ACHN (cell line): ENCODE results near the gene MNT.

Experiments used
- DNase-seq: peaks from one replicate; pipeline ENCODE4 v3.0.0-alpha.2; 2015
- in situ Hi-C: cut with HindIII; loops from 2 replicates; pipeline ENCODE4 v1.10.0; 2017; ENCODE audit warnings: low sequenced_read_pairs, low pct_ligation_motif_present, low pct_unique_long_range_greater_than_20kb

Gene MNT

GRCh38 chr17:2371183-2372130, 29.4 kb downstream of the MNT start:
- DNase-seq = no peak
- in situ Hi-C loops = no loop called here

GRCh38 chr17:2370211-2370589, 30.7 kb downstream of the MNT start:
- in situ Hi-C loops = no loop called here
- DNase-seq = no peak

GRCh38 chr17:2369551-2370210, 31.2 kb downstream of the MNT start:
- in situ Hi-C loops = no loop called here

GRCh38 chr17:2369039-2369438, 31.8 kb downstream of the MNT start:
- in situ Hi-C loops = no loop called here

More at GRCh38 chr17:2369551-2370210, 31.2 kb downstream of the MNT start:
- no peak for DNase-seq

GRCh38 chr17:2368359-2368758, 32.5 kb downstream of the MNT start:
- DNase-seq = no peak
- in situ Hi-C loops = no loop called here

More at GRCh38 chr17:2369039-2369438, 31.8 kb downstream of the MNT start:
- no peak for DNase-seq

DNA sequence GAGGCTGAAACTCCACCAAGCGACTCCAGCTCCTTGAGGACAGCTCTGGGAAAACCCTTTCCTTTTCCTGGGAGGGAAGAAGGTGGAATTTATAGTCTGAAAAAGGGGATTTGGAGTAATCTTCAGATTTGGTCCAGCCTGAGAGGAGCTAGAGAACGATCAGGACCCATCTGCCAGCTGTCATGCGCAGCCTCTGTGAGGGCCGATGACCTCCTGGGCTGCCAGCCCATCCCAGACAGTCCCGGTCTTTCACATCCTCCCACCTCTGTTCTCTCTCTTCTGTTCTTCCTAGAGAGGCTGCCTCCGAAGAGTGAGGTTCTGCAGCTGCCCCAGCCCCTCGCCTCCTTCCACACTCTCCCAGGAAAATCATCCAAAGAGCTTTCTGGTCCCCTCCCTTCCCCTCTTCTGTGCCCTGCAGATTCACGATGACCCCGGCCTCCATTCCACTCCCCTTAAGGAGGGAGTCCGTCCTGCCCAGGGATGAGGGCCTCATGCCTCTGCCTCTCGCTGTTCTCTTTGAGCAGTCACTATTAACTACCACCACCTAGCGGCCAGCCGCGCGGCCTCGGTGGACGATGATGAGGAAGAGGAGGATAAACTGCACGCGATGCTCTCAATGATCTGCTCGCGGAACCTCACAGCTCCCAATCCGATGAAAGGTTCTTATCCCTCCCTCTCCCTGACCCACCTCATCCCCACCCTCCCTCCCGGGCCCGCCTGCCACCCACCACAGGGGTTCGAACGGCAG, 33.9 kb downstream of the MNT start:
- in situ Hi-C loops = no loop called here
- no peak for DNase-seq

DNA sequence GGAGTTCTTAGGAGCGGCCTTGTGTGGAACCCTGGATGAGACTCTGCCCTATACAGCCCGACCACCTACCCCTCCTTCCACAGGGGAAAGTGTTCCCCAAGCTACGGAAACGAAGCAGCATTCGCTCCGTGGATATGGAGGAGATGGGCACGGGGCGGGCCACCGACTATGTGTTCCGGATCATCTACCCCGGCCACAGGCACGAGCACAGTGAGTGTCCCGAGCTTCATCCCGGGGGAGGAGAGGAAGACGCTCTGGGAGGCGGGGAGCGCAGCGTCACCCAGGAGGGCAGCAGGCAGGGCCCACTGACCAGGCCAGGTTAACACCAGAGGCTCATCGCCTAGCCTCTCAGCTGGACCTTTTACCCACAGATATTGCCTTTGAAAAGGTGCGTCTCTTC, 35.7 kb downstream of the MNT start:
- no peak for DNase-seq
- in situ Hi-C loops = no loop called here

- no peak for DNase-seq
- in situ Hi-C loops = no loop called here
Measured at GRCh38 chr17:2364763-2365116, 36.1 kb downstream of the MNT start.

DNA sequence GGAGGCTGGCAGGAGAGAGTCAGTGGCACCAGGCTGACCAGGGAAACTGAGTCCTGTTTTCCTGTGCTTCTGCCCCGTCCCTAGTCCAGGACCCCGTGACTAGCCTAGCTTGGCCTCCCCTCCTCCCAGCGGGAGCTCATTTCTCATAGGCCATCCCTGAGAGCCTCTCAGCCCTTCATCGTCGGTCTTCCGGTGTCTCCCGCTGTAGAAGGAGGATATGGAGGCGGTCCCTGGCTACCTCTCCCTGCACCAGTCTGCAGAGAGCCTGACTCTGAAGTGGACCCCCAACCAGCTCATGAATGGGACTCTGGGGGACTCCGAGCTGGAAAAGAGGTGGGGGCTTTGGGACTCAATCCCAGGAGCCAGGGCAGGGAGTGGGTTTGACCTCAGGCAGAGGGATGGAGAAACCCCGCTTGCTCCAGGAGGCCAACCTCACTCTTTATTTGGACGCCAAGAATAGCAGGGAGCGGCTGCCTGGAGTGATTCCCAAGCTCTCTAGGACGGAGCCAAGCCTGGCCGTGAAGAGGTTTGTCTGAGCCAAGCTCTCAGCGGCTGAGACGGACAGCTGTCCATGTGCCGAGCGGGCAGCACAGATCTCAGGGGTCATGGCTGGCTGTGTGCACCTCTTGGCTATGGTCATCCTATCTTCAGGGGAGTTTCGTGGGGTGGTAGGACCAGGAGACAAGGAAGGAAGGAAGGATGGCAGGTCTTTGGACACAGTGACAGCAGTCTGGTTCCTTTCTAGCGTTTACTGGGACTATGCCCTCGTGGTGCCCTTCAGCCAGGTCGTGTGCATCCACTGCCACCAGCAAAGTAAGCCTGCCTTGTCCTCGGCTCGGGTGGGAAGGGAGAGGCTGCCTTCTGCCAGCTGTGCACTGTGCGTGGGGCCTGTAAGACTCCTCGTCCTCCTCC, 36.8 kb downstream of the MNT start:
- no peak for DNase-seq
- in situ Hi-C loops = no loop called here

DNA sequence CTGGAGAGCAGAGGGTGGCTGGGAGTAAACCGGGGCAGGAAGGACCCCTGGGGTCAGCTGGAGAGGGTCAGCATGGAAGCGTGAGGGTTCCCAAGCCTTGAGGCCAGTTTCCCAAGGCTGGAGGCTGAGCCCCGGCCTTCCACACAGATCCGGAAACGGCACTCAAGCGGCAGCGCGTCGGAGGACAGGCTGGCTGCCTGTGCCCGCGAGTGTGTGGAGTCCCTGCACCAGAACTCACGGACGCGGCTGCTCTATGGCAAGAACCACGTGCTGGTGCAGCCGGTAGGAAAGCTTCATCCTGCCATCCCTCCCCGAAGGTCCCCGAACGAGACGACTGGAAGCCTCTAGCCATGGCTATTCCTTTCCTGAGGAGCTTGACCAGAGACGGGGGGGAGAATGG, 37.5 kb downstream of the MNT start:
- in situ Hi-C loops = no loop called here
- no peak for DNase-seq

GRCh38 chr17:2362881-2363280, 38.0 kb downstream of the MNT start:
- in situ Hi-C loops = no loop called here
- no peak for DNase-seq

GRCh38 chr17:2362416-2362815, 38.4 kb downstream of the MNT start:
- DNase-seq = no peak
- in situ Hi-C loops = no loop called here

DNA sequence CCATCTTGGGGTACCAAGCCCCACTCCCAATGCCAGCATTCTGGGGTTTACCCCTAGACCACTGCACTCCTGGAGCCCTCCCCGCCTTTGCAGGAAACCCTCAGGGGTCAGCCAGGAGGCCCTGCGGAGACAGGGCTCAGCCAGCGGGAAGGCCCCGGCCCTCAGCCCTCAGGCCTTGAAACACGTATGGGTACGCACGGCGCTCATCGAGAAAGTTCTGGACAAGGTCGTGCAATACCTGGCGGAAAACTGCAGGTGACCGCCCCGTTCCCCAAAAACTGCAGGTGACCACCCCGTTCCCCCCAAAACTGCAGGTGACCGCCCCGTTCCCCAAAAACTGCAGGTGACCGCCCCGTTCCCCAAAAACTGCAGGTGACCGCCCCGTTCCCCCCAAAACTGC, 38.8 kb downstream of the MNT start:
- in situ Hi-C loops = no loop called here
- no peak for DNase-seq

DNA sequence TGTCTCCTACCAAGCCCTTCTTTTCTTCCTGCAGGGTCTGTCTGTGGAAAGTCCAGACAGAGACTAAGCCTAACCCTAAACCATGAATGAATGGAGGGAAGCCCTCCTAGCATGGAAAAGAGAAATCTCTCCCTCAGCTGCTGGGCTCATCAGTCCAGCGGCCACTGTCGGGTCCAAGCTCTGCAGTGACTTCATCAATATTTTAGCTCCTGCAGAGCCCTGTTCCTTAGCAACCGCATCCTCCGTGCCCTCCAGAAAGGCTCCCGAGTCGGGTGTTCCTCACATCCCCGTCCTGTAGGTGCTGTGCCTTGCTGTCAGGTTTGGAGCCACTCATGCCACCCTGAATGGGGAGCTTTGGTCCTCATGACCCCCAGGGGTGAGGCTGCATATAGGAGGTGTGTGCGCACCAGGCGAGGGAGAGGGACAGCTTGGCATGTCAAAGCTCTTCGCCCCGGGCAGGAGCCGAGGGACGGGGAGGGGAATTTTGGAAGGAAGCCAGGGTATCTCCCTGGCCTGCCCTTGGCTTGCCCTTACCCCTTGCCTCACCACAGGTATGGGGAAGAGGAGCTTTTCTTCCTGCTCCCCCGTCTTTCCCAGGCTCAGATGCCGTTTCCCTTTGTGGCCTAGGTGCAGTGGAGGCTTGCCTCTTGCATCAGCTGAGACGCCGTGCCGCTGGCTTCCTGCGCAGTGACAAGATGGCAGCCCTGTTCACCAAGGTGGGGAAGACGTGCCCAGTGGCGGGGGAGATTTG, 39.7 kb downstream of the MNT start:
- DNase-seq = no peak
- in situ Hi-C loops = no loop called here

DNA sequence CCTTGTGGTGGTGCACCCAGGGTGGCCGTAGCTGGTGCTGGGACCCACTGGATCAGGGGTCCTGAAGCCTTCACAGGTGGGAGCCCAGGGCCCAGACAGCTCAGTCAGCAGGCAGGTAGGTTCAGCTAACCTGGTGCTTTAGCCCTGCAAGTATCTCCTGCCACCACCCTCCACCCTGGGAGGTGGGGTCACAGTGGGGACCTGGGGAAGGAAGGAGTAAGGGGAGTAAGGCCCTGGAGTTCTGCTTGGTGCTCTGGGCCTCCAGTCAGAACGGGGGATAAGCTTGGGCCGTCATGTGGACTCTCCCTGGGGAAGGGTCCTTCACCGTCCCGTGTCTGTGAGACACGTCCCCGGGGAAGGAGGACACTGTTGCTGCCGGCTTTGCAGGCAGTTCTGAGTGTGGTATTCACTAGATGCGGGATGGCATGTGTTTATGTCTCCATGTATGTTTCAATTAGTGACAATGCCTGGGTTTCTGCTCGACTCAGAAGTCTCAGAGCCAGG, 42.9 kb downstream of the MNT start:
- in situ Hi-C loops = no loop called here
- no peak for DNase-seq

DNA sequence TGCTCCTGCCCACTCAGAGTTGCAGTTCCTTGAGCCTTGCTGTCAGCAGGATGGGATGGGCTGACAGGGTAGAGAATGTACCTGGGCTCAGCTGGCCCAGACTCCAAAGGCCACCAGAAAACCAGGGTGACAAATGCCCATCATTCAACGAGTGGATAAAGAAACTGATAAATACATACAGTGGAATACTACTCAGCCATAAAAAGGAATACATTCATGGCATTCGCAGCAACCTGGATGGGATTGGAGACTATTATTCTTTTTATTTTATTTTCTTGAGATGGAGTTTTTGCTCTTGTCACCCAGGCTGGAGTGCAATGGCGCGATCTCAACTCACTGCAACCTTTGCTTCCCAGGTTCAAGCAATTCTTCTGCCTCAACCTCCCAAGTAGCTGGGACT, 43.6 kb downstream of the MNT start:
- DNase-seq = no peak
- in situ Hi-C loops = no loop called here

- no peak for DNase-seq
- in situ Hi-C loops = no loop called here
Measured at GRCh38 chr17:2354311-2354710, 46.5 kb downstream of the MNT start.

- in situ Hi-C loops = no loop called here
- DNase-seq = no peak
Measured at GRCh38 chr17:2351269-2351668, 49.6 kb downstream of the MNT start.
